Esophagus squamous epithelium (tissue), 5 donors: ENCODE data around the gene FGA. TPM values are rescaled to one million over a fixed set of nuclear protein-coding genes. Genes with fewer than 3 reads are reported as not detected.
A peak's percentile ranks its signal among the peaks of the same experiment; 100 is the strongest.

Experiments used
- DNase-seq: peaks from one replicate; lab custom pipeline; 2025; lab: John Stamatoyannopoulos, UW
- H3K27ac ChIP-seq, 4 donors: fragments of 200-600 bp; sonication (generic); one replicate each; pipeline ENCODE4 v1.5.1; 2016 to 2019; ENCODE audit warnings: mild to moderate bottlenecking in 1 of 4
- H3K27me3 ChIP-seq, 4 donors: fragments of 200-600 bp; sonication (generic); 1 replicate in 3 of 4; 2 replicates in 1 of 4; pipeline versions ENCODE4 v1.5.1 to v1.6.0; 2017 to 2021; ENCODE audit warnings: antibody characterized with exemption in 1 of 4
- H3K36me3 ChIP-seq, 3 donors: fragments of 200-600 bp; sonication (generic); one replicate each; pipeline ENCODE4 v1.5.1; 2016 to 2019
- H3K4me1 ChIP-seq, 3 donors: fragments of 200-600 bp; sonication (generic); one replicate each; pipeline ENCODE4 v1.5.1; 2017 to 2019
- H3K4me3 ChIP-seq, 4 donors: fragments of 200-600 bp; sonication (generic); 1 replicate in 3 of 4; 2 replicates in 1 of 4; pipeline ENCODE4 v1.5.1; 2016 to 2019; ENCODE audit warnings: mild to moderate bottlenecking in 2 of 4, moderate library complexity in 1 of 4
- H3K9me3 ChIP-seq, 3 donors: fragments of 200-600 bp; sonication (generic); one replicate each; pipeline ENCODE4 v1.5.1; 2016 to 2019
- CTCF ChIP-seq, 6 experiments: fragments of 450-650 bp in 4 of 6; fragments of 200-600 bp in 2 of 6; sonication (generic) in 2 of 6; IDR thresholded peaks; one replicate each; pipeline ENCODE4 v1.5.1; 2016 to 2019; ENCODE audit warnings: antibody characterized with exemption in 6 of 6, mild to moderate bottlenecking in 4 of 6, moderate library complexity in 4 of 6
- POLR2A ChIP-seq, 4 donors: fragments of 450-650 bp; IDR thresholded peaks; one replicate each; pipeline ENCODE4 v1.6.1; 2017; ENCODE audit warnings: antibody characterized with exemption in 4 of 4, mild to moderate bottlenecking in 4 of 4, moderate library complexity in 3 of 4
- whole genome bisulfite sequencing, 2 donors: methylation state at CpG; one replicate each; pipeline ENCODE4 v1.1.5; 2018; 5-methylcytosine and 5-hydroxymethylcytosine counted together
- intact Hi-C: fragments of 100-400 bp; cut with DNase I; formaldehyde crosslinking; loops from one replicate; pipeline ENCODE4 v1.15.0; 2022
- total RNA-seq, 4 donors: library from RNA; depleted of rRNA; stranded (reverse); fragments of >200 nt; gene quantifications; one replicate each; pipeline ENCODE4 v1.1.0, GENCODE V29; 2016
- donor health status: DM: yes; HTN: yes; CAD: no.

The FGA gene
- not detected for total RNA-seq

GRCh38 chr4:154590329-154591006 lies at the start of gene FGA:
Gene FGA (minus strand): TSS chr4:154590742. CDS start chr4:154590687, 55 bp downstream.
- no peak within 1 kb of the TSS for H3K27ac ChIP-seq

GRCh38 chr4:154634058-154634457 lies 43.5 kb upstream of the FGA start:
- Histone ChIP-seq H3K4me1 (no peaks in the 10 kb centered on the region), H3K4me3 (no peak overlapping the region), H3K36me3 (no peaks in the 10 kb centered on the region), H3K27ac (no peak overlapping the region), H3K27me3 (peaks cover 0 to 39% (median 0%) of the 10 kb centered on the region in 4 donors), H3K9me3 (no peaks in the 10 kb centered on the region)
- WGBS, 2 donors = 48 to 53% methylated on average over 3 of the region's 3 CpGs
- DNase-seq = no peak
- no peak for TF ChIP-seq CTCF (IDR thresholded peaks at IDR 0.05)
- TF ChIP-seq POLR2A (IDR thresholded peaks at IDR 0.05) = no peak
- intact Hi-C loops = no loop called here

More at GRCh38 chr4:154590329-154591006, at the start of gene FGA:
- DNase-seq = no peak
- no peak within 1 kb of the TSS for H3K4me3 ChIP-seq
- H3K9me3 ChIP-seq = no peaks in the 10 kb centered on the region
- intact Hi-C loops = no loop called here
- H3K36me3 ChIP-seq = no peaks in the 10 kb centered on the region
- peaks cover 0 to 19% (median 0%) of the 10 kb centered on the region in 4 donors for H3K27me3 ChIP-seq
- H3K4me1 ChIP-seq = no peaks in the 10 kb centered on the region
- TF ChIP-seq POLR2A (IDR thresholded peaks at IDR 0.05) = no peak
- TF ChIP-seq CTCF (IDR thresholded peaks at IDR 0.05) = no peak
- 50 to 65% methylated on average over 3 of the region's 3 CpGs for WGBS, 2 donors

DNA sequence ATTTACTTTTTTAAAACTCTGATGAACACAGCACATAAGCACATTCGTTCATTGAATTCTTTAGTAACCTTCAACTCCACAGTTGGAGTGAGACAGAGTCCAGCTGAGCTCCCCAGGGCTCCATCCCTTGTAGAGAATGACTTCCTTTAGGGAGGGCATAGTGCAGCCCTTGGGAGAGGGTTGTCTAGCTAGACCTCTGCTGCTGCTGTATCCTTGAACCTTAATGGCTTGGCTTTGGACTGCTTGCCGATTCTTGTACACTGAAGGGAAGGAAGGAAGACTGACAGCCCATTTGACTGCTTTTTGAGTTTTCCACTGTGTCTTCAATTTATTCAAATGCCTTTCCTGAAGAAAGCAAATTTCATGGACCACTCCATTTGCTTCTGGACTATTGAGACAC lies 41.3 kb upstream of the FGA start:
- TF ChIP-seq POLR2A (IDR thresholded peaks at IDR 0.05) = no peak
- TF ChIP-seq CTCF (IDR thresholded peaks at IDR 0.05) = no peak
- WGBS, 2 donors = 52 to 60% methylated on average over 2 of the region's 2 CpGs
- H3K9me3 ChIP-seq = no peaks in the 10 kb centered on the region
- peaks cover 5 to 7% (median 5%) of the 10 kb centered on the region in 3 donors for H3K4me1 ChIP-seq
- no peaks in the 10 kb centered on the region for H3K36me3 ChIP-seq
- H3K4me3 ChIP-seq = no peak overlapping the region
- intact Hi-C loops = no loop called here
- peaks cover 0 to 61% (median 0%) of the 10 kb centered on the region in 4 donors for H3K27me3 ChIP-seq
- DNase-seq = no peak
- H3K27ac ChIP-seq = no peak overlapping the region

DNA sequence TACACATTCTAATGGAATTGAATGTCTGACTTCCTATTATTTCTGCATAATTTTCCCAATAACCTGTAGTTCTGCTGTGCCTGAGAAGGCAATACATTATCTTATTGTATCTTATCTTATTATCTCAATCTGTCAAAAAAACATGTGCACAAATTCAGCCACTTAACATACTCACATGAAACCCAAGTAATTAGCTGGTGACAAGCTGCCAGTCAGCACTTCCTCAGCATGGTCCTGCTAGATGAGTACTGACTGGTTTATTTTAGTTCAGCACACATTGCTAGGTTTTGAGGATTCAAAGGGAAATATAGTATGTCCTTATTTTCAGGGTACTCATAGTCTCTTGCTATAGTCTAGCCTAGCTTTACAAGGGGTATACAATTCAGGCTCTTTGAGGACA lies 39.8 kb upstream of the FGA start:
- Histone ChIP-seq H3K27ac (no peak overlapping the region), H3K36me3 (no peaks in the 10 kb centered on the region), H3K4me3 (no peak overlapping the region), H3K27me3 (peaks cover 0 to 66% (median 0%) of the 10 kb centered on the region in 4 donors), H3K9me3 (no peaks in the 10 kb centered on the region), H3K4me1 (peaks cover 8 to 15% (median 9%) of the 10 kb centered on the region in 3 donors)
- no peak for TF ChIP-seq CTCF (IDR thresholded peaks at IDR 0.05)
- no peak for TF ChIP-seq POLR2A (IDR thresholded peaks at IDR 0.05)
- intact Hi-C loops = no loop called here
- DNase-seq = no peak

GRCh38 chr4:154626793-154627484 lies 36.4 kb upstream of the FGA start:
- intact Hi-C loops = no loop called here
- H3K9me3 ChIP-seq = no peaks in the 10 kb centered on the region

More at GRCh38 chr4:154626793-154627484, 36.4 kb upstream of the FGA start:
- peaks cover 0 to 49% (median 0%) of the 10 kb centered on the region in 4 donors for H3K27me3 ChIP-seq
- no peak for DNase-seq
- 14 to 38% methylated on average over 2 to 15 of the region's 48 CpGs for WGBS, 2 donors
- no peaks in the 10 kb centered on the region for H3K36me3 ChIP-seq
- TF ChIP-seq POLR2A (IDR thresholded peaks at IDR 0.05) = no peak
- TF ChIP-seq CTCF (IDR thresholded peaks at IDR 0.05) = peak in 5 of 6 experiments; percentile 20 to 51 (median 34)
- peak overlapping the region; percentile 15 to 63 (median 38) for H3K4me3 ChIP-seq
- peaks cover 8 to 15% (median 9%) of the 10 kb centered on the region in 3 donors for H3K4me1 ChIP-seq
- no peak overlapping the region for H3K27ac ChIP-seq
